ENCODE data around the gene PSD2. TPM values are rescaled to one million over a fixed set of nuclear protein-coding genes. Genes with fewer than 3 reads are reported as not detected.

PSD2 gene
- total RNA-seq, 5 donors from 2014 or later (not counting 1 experiment from before 2014, with no cell fraction given), result 0.07 to 0.15 (median 0.09) TPM; not detected in 2

DNA sequence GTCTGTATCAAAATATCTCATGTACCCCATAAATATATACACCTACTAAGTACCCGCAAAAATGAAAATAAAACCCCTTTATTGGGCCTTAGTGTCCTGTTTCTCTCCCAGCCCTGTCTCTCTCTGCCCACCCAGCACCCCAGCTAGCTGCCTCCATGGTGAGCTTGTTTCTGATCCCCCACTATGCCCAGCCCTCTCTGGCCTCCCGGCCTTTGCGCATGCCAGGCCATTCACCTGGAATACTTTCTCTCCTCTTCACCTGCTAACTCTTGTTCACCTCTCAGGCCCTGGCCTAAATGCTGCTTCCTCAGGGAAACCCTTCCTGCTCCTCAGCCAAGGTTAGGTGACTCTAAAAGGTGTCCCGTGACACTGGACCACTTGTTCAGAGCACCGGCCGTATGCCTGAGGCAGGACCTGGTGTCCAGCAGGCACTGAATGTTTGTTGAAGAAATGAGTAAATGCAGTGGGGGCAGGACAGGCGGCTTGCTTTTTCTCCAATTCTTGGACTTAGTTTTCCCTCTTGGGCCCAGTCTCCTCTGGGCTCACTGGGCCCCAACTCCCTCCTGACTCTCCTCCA lies 58.5 kb downstream of the PSD2 start:
- no peak for ATAC-seq (replicated peaks in 1 of 4)
- 91% methylated on average over 6 of the region's 7 CpGs for WGBS (ENCODE audit: insufficient coverage)
- Histone ChIP-seq H3K9me3 (no peaks in the 10 kb centered on the region), H3K4me1 (ENCODE audit: control insufficient read depth in 1 of 2, extremely low read depth in 1 of 2, insufficient read depth in 2 of 2, low read length in 2 of 2) (peaks cover 0 to under 1% of the 10 kb centered on the region in 2 experiments), H3K27me3 (replicated peaks in 1 of 2; ENCODE audit: control insufficient read depth in 2 of 2, extremely low read depth in 1 of 2, insufficient read depth in 2 of 2, low read length in 1 of 2) (peaks cover 0 to 9% of the 10 kb centered on the region in 2 experiments), H3K36me3 (ENCODE audit: control insufficient read depth in 2 of 2, extremely low read depth in 1 of 2, insufficient read depth in 1 of 2, low read length in 1 of 2) (no peaks in the 10 kb centered on the region), H3K27ac (ENCODE audit: low read length) (no peak overlapping the region), H3K4me3 (ENCODE audit: control insufficient read depth in 1 of 2, extremely low read depth in 1 of 2, low read length in 1 of 2) (no peak overlapping the region)
- Mint-ChIP-seq H3K4me1 (peaks cover 0 to 9% (median 5%) of the 10 kb centered on the region in 3 donors), H3K27me3 (peaks cover 0 to 2% of the 10 kb centered on the region in 2 donors), H3K27ac (no peak overlapping the region), H3K36me3 (no peaks in the 10 kb centered on the region), H3K4me3 (no peak overlapping the region), H3K9me3 (no peaks in the 10 kb centered on the region)
- DNase-seq, result no peak
- ChIA-PET POLR2A (no interaction called here), CTCF (interaction anchor here in 1 of 2 donors (0.5 kb wide), 1 partner anchor 217 kb away, joined by 3 read pairs; no protein-coding TSS in a partner anchor)

DNA sequence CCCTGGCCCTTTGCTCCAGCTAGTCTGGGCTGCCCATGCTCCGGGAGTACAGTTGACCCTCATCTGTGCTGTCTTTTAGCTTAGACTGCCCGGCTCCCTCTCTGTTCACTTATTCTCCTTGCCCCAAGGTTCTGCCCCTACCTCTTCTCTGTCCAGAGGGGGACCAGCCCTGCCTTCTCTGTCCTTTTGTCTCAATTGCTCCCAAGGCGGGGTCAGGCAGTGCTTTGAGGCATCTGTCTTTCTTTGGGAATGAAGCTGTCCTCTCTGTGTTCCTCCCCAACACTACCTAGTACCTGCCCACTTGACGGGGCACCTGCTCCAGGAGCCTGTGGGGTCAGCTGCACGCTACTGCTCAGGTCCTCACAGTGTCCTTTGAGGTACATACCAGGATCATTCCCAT lies 59.3 kb downstream of the PSD2 start:
- ChIA-PET POLR2A (no interaction called here), CTCF (no interaction called here)
- Histone ChIP-seq H3K27me3 (replicated peaks in 1 of 2; ENCODE audit: control insufficient read depth in 2 of 2, extremely low read depth in 1 of 2, insufficient read depth in 2 of 2, low read length in 1 of 2) (peaks cover 0 to 17% of the 10 kb centered on the region in 2 experiments), H3K9me3 (no peaks in the 10 kb centered on the region), H3K27ac (ENCODE audit: low read length) (no peak overlapping the region), H3K4me3 (ENCODE audit: control insufficient read depth in 1 of 2, extremely low read depth in 1 of 2, low read length in 1 of 2) (no peak overlapping the region), H3K4me1 (ENCODE audit: control insufficient read depth in 1 of 2, extremely low read depth in 1 of 2, insufficient read depth in 2 of 2, low read length in 2 of 2) (no peaks in the 10 kb centered on the region), H3K36me3 (ENCODE audit: control insufficient read depth in 2 of 2, extremely low read depth in 1 of 2, insufficient read depth in 1 of 2, low read length in 1 of 2) (no peaks in the 10 kb centered on the region)
- Mint-ChIP-seq H3K4me1 (peaks cover 0 to under 1% (median 0%) of the 10 kb centered on the region in 3 donors), H3K27ac (no peak overlapping the region), H3K27me3 (peaks cover 0 to 6% of the 10 kb centered on the region in 2 donors), H3K9me3 (no peaks in the 10 kb centered on the region), H3K36me3 (no peaks in the 10 kb centered on the region), H3K4me3 (no peak overlapping the region)
- WGBS (ENCODE audit: insufficient coverage), result 83% methylated on average over 5 of the region's 5 CpGs
- ATAC-seq (replicated peaks in 1 of 4) (no peak), DNase-seq (no peak)

- no peak overlapping the region for H3K27ac Mint-ChIP-seq
- Histone ChIP-seq H3K27me3 (replicated peaks in 1 of 2; ENCODE audit: control insufficient read depth in 2 of 2, extremely low read depth in 1 of 2, insufficient read depth in 2 of 2, low read length in 1 of 2) (peaks cover 0 to 21% of the 10 kb centered on the region in 2 experiments), H3K27ac (ENCODE audit: low read length) (no peak overlapping the region), H3K9me3 (no peaks in the 10 kb centered on the region), H3K36me3 (ENCODE audit: control insufficient read depth in 2 of 2, extremely low read depth in 1 of 2, insufficient read depth in 1 of 2, low read length in 1 of 2) (no peaks in the 10 kb centered on the region), H3K4me1 (ENCODE audit: control insufficient read depth in 1 of 2, extremely low read depth in 1 of 2, insufficient read depth in 2 of 2, low read length in 2 of 2) (no peaks in the 10 kb centered on the region), H3K4me3 (ENCODE audit: control insufficient read depth in 1 of 2, extremely low read depth in 1 of 2, low read length in 1 of 2) (no peak overlapping the region)
- CTCF ChIA-PET, result no interaction called here
- H3K4me3 Mint-ChIP-seq, result no peak overlapping the region
- ATAC-seq (replicated peaks in 1 of 4), result no peak
- POLR2A ChIA-PET, result no interaction called here
- H3K4me1 Mint-ChIP-seq, result no peaks in the 10 kb centered on the region
- no peak for DNase-seq
- H3K9me3 Mint-ChIP-seq, result no peaks in the 10 kb centered on the region
- WGBS (ENCODE audit: insufficient coverage), result no CpG with 5 or more reads among the region's 8 CpGs
- peaks cover 0 to 6% of the 10 kb centered on the region in 2 donors for H3K27me3 Mint-ChIP-seq
- H3K36me3 Mint-ChIP-seq, result no peaks in the 10 kb centered on the region
Observed at GRCh38 chr5:139855451-139855850, 59.8 kb downstream of the PSD2 start.

GRCh38 chr5:139855946-139856540 lies 60.4 kb downstream of the PSD2 start:
- Mint-ChIP-seq H3K9me3 (no peaks in the 10 kb centered on the region), H3K4me3 (no peak overlapping the region), H3K4me1 (no peaks in the 10 kb centered on the region), H3K36me3 (no peaks in the 10 kb centered on the region), H3K27ac (no peak overlapping the region), H3K27me3 (peaks cover 2 to 8% of the 10 kb centered on the region in 2 donors)
- H3K9me3 ChIP-seq, result no peaks in the 10 kb centered on the region
- ATAC-seq (replicated peaks in 1 of 4) (no peak), DNase-seq (no peak)
- H3K27ac ChIP-seq (ENCODE audit: low read length), result no peak overlapping the region
- no peaks in the 10 kb centered on the region for H3K36me3 ChIP-seq (ENCODE audit: control insufficient read depth in 2 of 2, extremely low read depth in 1 of 2, insufficient read depth in 1 of 2, low read length in 1 of 2)
- WGBS (ENCODE audit: insufficient coverage), result 76% methylated on average over 4 of the region's 6 CpGs
- ChIA-PET POLR2A (no interaction called here), CTCF (no interaction called here)
- H3K27me3 ChIP-seq (replicated peaks in 1 of 2; ENCODE audit: control insufficient read depth in 2 of 2, extremely low read depth in 1 of 2, insufficient read depth in 2 of 2, low read length in 1 of 2), result peaks cover 0 to 22% of the 10 kb centered on the region in 2 experiments
- no peak overlapping the region for H3K4me3 ChIP-seq (ENCODE audit: control insufficient read depth in 1 of 2, extremely low read depth in 1 of 2, low read length in 1 of 2)
- H3K4me1 ChIP-seq (ENCODE audit: control insufficient read depth in 1 of 2, extremely low read depth in 1 of 2, insufficient read depth in 2 of 2, low read length in 2 of 2), result no peaks in the 10 kb centered on the region

- Histone ChIP-seq H3K27me3 (replicated peaks in 1 of 2; ENCODE audit: control insufficient read depth in 2 of 2, extremely low read depth in 1 of 2, insufficient read depth in 2 of 2, low read length in 1 of 2) (peaks cover 0 to 25% of the 10 kb centered on the region in 2 experiments), H3K27ac (ENCODE audit: low read length) (no peak overlapping the region), H3K36me3 (ENCODE audit: control insufficient read depth in 2 of 2, extremely low read depth in 1 of 2, insufficient read depth in 1 of 2, low read length in 1 of 2) (no peaks in the 10 kb centered on the region), H3K4me1 (ENCODE audit: control insufficient read depth in 1 of 2, extremely low read depth in 1 of 2, insufficient read depth in 2 of 2, low read length in 2 of 2) (no peaks in the 10 kb centered on the region), H3K4me3 (ENCODE audit: control insufficient read depth in 1 of 2, extremely low read depth in 1 of 2, low read length in 1 of 2) (no peak overlapping the region), H3K9me3 (no peaks in the 10 kb centered on the region)
- no peaks in the 10 kb centered on the region for H3K9me3 Mint-ChIP-seq
- peaks cover 4 to 11% of the 10 kb centered on the region in 2 donors for H3K27me3 Mint-ChIP-seq
- no peaks in the 10 kb centered on the region for H3K4me1 Mint-ChIP-seq
- ChIA-PET POLR2A (no interaction called here), CTCF (no interaction called here)
- 75% methylated on average over 4 of the region's 4 CpGs for WGBS (ENCODE audit: insufficient coverage)
- H3K36me3 Mint-ChIP-seq, result no peaks in the 10 kb centered on the region
- ATAC-seq (replicated peaks in 1 of 4) (no peak), DNase-seq (no peak)
- H3K4me3 Mint-ChIP-seq, result no peak overlapping the region
- H3K27ac Mint-ChIP-seq, result no peak overlapping the region
Observed at GRCh38 chr5:139856714-139857113, 61.1 kb downstream of the PSD2 start.

- H3K4me1 Mint-ChIP-seq, result no peaks in the 10 kb centered on the region
- H3K36me3 Mint-ChIP-seq, result no peaks in the 10 kb centered on the region
- ATAC-seq (replicated peaks in 1 of 4) (no peak), DNase-seq (no peak)
- Histone ChIP-seq H3K9me3 (no peaks in the 10 kb centered on the region), H3K4me1 (ENCODE audit: control insufficient read depth in 1 of 2, extremely low read depth in 1 of 2, insufficient read depth in 2 of 2, low read length in 2 of 2) (no peaks in the 10 kb centered on the region), H3K27me3 (replicated peaks in 1 of 2; ENCODE audit: control insufficient read depth in 2 of 2, extremely low read depth in 1 of 2, insufficient read depth in 2 of 2, low read length in 1 of 2) (peaks cover 0 to 29% of the 10 kb centered on the region in 2 experiments), H3K36me3 (ENCODE audit: control insufficient read depth in 2 of 2, extremely low read depth in 1 of 2, insufficient read depth in 1 of 2, low read length in 1 of 2) (no peaks in the 10 kb centered on the region), H3K27ac (ENCODE audit: low read length) (no peak overlapping the region), H3K4me3 (ENCODE audit: control insufficient read depth in 1 of 2, extremely low read depth in 1 of 2, low read length in 1 of 2) (no peak overlapping the region)
- ChIA-PET POLR2A (no interaction called here), CTCF (interaction anchor here in 1 of 2 donors (0.9 kb wide), 1 partner anchor 69 kb away, joined by 3 read pairs; no protein-coding TSS in a partner anchor)
- H3K9me3 Mint-ChIP-seq, result no peaks in the 10 kb centered on the region
- no peak overlapping the region for H3K4me3 Mint-ChIP-seq
- no CpG with 5 or more reads among the region's 2 CpGs for WGBS (ENCODE audit: insufficient coverage)
- peaks cover 4 to 11% of the 10 kb centered on the region in 2 donors for H3K27me3 Mint-ChIP-seq
- no peak overlapping the region for H3K27ac Mint-ChIP-seq
Observed at GRCh38 chr5:139859013-139859412, 63.4 kb downstream of the PSD2 start.
